Measurements from ENCODE around the gene TMEM158. TPM values are rescaled to one million over a fixed set of nuclear protein-coding genes. Genes with fewer than 3 reads are reported as not detected.

TMEM158 gene
- total RNA-seq (2014; rRNA removed; shearing (Covaris generic); ENCODE audit: low replicate concordance), result not detected in 2 replicates

DNA sequence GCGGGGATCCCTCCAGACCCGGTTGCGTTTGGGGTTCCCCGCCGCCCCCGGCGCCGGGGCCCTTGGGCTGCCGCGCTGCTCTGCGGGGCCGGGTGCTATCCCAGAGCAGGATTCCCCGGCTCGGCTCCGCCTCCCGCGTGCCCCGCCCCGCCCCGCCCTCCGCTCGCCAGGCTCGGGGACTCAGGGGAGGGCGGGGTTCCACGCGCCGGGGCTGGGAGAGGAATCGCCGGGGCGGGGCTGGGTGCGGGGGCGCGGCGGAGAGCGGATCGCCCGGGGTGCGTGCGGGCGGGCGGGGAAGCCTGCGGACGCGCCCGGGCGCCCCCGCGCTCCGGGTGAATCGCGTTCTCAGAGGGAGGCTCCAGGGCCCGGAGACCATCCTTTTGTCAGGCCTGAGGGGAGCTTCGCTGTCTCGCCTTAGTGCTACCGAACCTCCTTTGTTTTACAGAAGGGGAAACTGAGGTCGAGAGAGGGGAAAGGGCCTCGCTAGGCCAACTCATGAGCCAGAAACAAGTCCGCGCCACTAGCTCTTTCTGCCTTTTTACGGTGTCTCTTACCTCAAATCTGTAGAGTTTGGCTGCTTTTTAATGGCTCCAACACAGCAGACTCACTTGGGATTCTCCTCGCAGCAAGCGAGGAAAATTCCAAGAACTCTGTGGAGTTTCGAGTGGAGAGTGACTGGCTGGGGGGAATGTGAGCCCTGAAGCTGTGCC is at the start of gene TMEM158:
Gene TMEM158, minus strand, starts transcription at position 82 of the 710 bp plus-strand sequence. CDS start 260 bp downstream, outside the sequence.
- peak within 1 kb of the TSS; percentile 41; the same call in 1 of the 2 replicates for H3K4me3 ChIP-seq (ENCODE audit: low read length)
- H4K20me1 ChIP-seq (ENCODE audit: insufficient read depth, low read depth, low read length), result no peaks in the 10 kb centered on the region
- no peak within 1 kb of the TSS for H3K9ac ChIP-seq (ENCODE audit: low read length)
- peaks cover 3% of the 10 kb centered on the region; the same call in 1 of the 2 replicates for H3K4me1 ChIP-seq (ENCODE audit: low read length)
- peak within 1 kb of the TSS; percentile 45 for H3K4me2 ChIP-seq (ENCODE audit: low read depth, low read length, poor library complexity, severe bottlenecking)
- no peaks in the 10 kb centered on the region for H3K36me3 ChIP-seq (ENCODE audit: insufficient read depth, low read length)
- H3K9me2 ChIP-seq (replicated peaks; ENCODE audit: insufficient read depth, low read length), result no peaks in the 10 kb centered on the region
- H3K79me2 ChIP-seq (ENCODE audit: low read length), result no peaks in the 10 kb centered on the region
- DNase-seq, result peak; percentile 80
- H3K9me3 ChIP-seq (ENCODE audit: low read length), result no peaks in the 10 kb centered on the region
- no peak within 1 kb of the TSS for H2AFZ ChIP-seq (ENCODE audit: low read length)
- no peak within 1 kb of the TSS for H3K27ac ChIP-seq (ENCODE audit: low read length)
- no peaks in the 10 kb centered on the region for H3K27me3 ChIP-seq (ENCODE audit: low read length)

DNA sequence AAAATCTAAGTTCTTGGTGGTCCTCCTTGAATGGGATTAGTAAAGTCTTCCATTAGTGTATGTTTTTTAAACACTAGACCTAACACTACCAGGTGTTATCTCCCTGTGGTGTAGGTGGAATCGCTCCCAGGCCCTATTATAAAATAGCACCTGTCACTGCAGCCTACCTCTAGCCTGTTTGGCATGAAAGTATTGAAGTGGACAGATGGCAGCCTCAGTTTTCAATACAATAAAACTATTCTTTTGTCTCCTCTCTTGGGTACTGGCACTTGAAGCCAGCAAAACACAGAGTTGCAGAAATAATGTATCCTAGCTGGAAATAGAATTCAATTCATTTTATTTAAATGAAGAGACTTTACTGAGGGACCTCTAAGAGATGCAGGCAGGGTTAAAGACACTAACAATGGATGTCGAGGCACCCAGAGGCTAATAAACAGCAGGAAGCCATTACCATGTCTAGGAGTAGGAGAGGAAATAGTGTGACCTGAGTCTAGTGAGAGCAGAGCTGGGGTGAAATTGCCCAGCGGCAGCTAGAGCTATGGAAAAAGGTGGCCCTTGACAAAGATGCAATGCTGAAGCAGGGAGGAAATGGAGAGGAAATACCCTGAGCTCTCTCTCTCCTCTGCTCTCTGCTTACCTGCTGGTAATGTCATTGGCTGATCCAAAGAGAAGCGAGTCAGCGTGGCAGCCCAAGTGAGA is 49.1 kb upstream of the TMEM158 start:
- no peak overlapping the region for H2AFZ ChIP-seq (ENCODE audit: low read length)
- H3K9ac ChIP-seq (ENCODE audit: low read length), result no peak overlapping the region
- DNase-seq, result no peak
- H3K9me3 ChIP-seq (ENCODE audit: low read length), result no peaks in the 10 kb centered on the region
- no peaks in the 10 kb centered on the region for H3K27me3 ChIP-seq (ENCODE audit: low read length)
- no peaks in the 10 kb centered on the region for H4K20me1 ChIP-seq (ENCODE audit: insufficient read depth, low read depth, low read length)
- no peaks in the 10 kb centered on the region for H3K36me3 ChIP-seq (ENCODE audit: insufficient read depth, low read length)
- H3K79me2 ChIP-seq (ENCODE audit: low read length), result no peaks in the 10 kb centered on the region
- H3K4me3 ChIP-seq (ENCODE audit: low read length), result no peak overlapping the region
- no peak overlapping the region for H3K27ac ChIP-seq (ENCODE audit: low read length)
- no peaks in the 10 kb centered on the region for H3K9me2 ChIP-seq (replicated peaks; ENCODE audit: insufficient read depth, low read length)
- H3K4me1 ChIP-seq (ENCODE audit: low read length), result no peaks in the 10 kb centered on the region; the same call in 1 of the 2 replicates
- no peak overlapping the region for H3K4me2 ChIP-seq (ENCODE audit: low read depth, low read length, poor library complexity, severe bottlenecking)

GRCh38 chr3:45273681-45274515 is 47.8 kb upstream of the TMEM158 start:
- Histone ChIP-seq H3K4me1 (ENCODE audit: low read length) (no peaks in the 10 kb centered on the region; the same call in 1 of the 2 replicates), H3K36me3 (ENCODE audit: insufficient read depth, low read length) (no peaks in the 10 kb centered on the region), H3K27me3 (ENCODE audit: low read length) (no peaks in the 10 kb centered on the region), H3K9me2 (replicated peaks; ENCODE audit: insufficient read depth, low read length) (no peaks in the 10 kb centered on the region), H3K27ac (ENCODE audit: low read length) (no peak overlapping the region), H3K9ac (ENCODE audit: low read length) (no peak overlapping the region), H3K4me3 (ENCODE audit: low read length) (no peak overlapping the region), H3K79me2 (ENCODE audit: low read length) (no peaks in the 10 kb centered on the region), H2AFZ (ENCODE audit: low read length) (no peak overlapping the region), H3K9me3 (ENCODE audit: low read length) (no peaks in the 10 kb centered on the region), H4K20me1 (ENCODE audit: insufficient read depth, low read depth, low read length) (no peaks in the 10 kb centered on the region), H3K4me2 (ENCODE audit: low read depth, low read length, poor library complexity, severe bottlenecking) (no peak overlapping the region)
- DNase-seq, result no peak

- Histone ChIP-seq H2AFZ (ENCODE audit: low read length) (no peak overlapping the region), H4K20me1 (ENCODE audit: insufficient read depth, low read depth, low read length) (no peaks in the 10 kb centered on the region)
Measured at GRCh38 chr3:45272828-45273470, 46.9 kb upstream of the TMEM158 start.

GRCh38 chr3:45272032-45272810 is 46.1 kb upstream of the TMEM158 start:
- no peaks in the 10 kb centered on the region for H3K79me2 ChIP-seq (ENCODE audit: low read length)
- H4K20me1 ChIP-seq (ENCODE audit: insufficient read depth, low read depth, low read length), result no peaks in the 10 kb centered on the region
- no peaks in the 10 kb centered on the region for H3K27me3 ChIP-seq (ENCODE audit: low read length)
- H3K4me3 ChIP-seq (ENCODE audit: low read length), result no peak overlapping the region
- H3K9ac ChIP-seq (ENCODE audit: low read length), result no peak overlapping the region
- no peaks in the 10 kb centered on the region for H3K9me3 ChIP-seq (ENCODE audit: low read length)
- H3K9me2 ChIP-seq (replicated peaks; ENCODE audit: insufficient read depth, low read length), result no peaks in the 10 kb centered on the region
- no peak overlapping the region for H2AFZ ChIP-seq (ENCODE audit: low read length)
- no peaks in the 10 kb centered on the region; the same call in 1 of the 2 replicates for H3K4me1 ChIP-seq (ENCODE audit: low read length)
- no peak for DNase-seq
- no peak overlapping the region for H3K4me2 ChIP-seq (ENCODE audit: low read depth, low read length, poor library complexity, severe bottlenecking)
- no peaks in the 10 kb centered on the region for H3K36me3 ChIP-seq (ENCODE audit: insufficient read depth, low read length)
- H3K27ac ChIP-seq (ENCODE audit: low read length), result no peak overlapping the region

More at GRCh38 chr3:45272828-45273470, 46.9 kb upstream of the TMEM158 start:
- no peaks in the 10 kb centered on the region for H3K9me2 ChIP-seq (replicated peaks; ENCODE audit: insufficient read depth, low read length)
- no peaks in the 10 kb centered on the region for H3K27me3 ChIP-seq (ENCODE audit: low read length)
- H3K4me3 ChIP-seq (ENCODE audit: low read length), result no peak overlapping the region
- no peaks in the 10 kb centered on the region; the same call in 1 of the 2 replicates for H3K4me1 ChIP-seq (ENCODE audit: low read length)
- H3K9ac ChIP-seq (ENCODE audit: low read length), result no peak overlapping the region
- H3K36me3 ChIP-seq (ENCODE audit: insufficient read depth, low read length), result no peaks in the 10 kb centered on the region
- no peak overlapping the region for H3K27ac ChIP-seq (ENCODE audit: low read length)
- H3K9me3 ChIP-seq (ENCODE audit: low read length), result no peaks in the 10 kb centered on the region
- no peaks in the 10 kb centered on the region for H3K79me2 ChIP-seq (ENCODE audit: low read length)
- H3K4me2 ChIP-seq (ENCODE audit: low read depth, low read length, poor library complexity, severe bottlenecking), result no peak overlapping the region
- DNase-seq, result no peak

DNA sequence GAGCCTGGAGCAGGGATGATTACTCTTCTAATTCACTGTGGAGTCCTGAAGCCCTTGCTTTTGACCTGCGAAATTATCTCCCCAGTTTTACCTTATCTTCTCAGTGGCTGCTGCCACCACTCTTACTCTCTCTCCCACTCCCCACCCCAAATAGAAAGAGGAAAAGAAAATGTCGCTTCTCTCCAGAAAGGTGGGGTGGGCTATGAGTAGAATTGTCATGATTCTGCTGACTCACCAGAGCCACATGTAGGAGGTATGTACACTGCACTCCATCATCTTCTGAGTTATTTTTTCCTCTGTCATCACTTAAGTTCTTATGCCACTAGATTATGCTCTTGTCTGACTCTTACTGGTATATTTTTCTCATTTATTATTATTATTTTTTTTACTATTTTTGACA is 43.9 kb upstream of the TMEM158 start:
- H3K4me1 ChIP-seq (ENCODE audit: low read length), result no peaks in the 10 kb centered on the region; the same call in 1 of the 2 replicates
- H3K79me2 ChIP-seq (ENCODE audit: low read length), result no peaks in the 10 kb centered on the region
- no peaks in the 10 kb centered on the region for H3K27me3 ChIP-seq (ENCODE audit: low read length)
- H3K36me3 ChIP-seq (ENCODE audit: insufficient read depth, low read length), result no peaks in the 10 kb centered on the region
- DNase-seq, result no peak
- H3K27ac ChIP-seq (ENCODE audit: low read length), result no peak overlapping the region
- no peak overlapping the region for H3K9ac ChIP-seq (ENCODE audit: low read length)
- no peak overlapping the region for H2AFZ ChIP-seq (ENCODE audit: low read length)
- no peaks in the 10 kb centered on the region for H4K20me1 ChIP-seq (ENCODE audit: insufficient read depth, low read depth, low read length)
- H3K4me2 ChIP-seq (ENCODE audit: low read depth, low read length, poor library complexity, severe bottlenecking), result no peak overlapping the region
- H3K4me3 ChIP-seq (ENCODE audit: low read length), result no peak overlapping the region
- no peaks in the 10 kb centered on the region for H3K9me2 ChIP-seq (replicated peaks; ENCODE audit: insufficient read depth, low read length)
- no peaks in the 10 kb centered on the region for H3K9me3 ChIP-seq (ENCODE audit: low read length)

- Histone ChIP-seq H3K9me2 (replicated peaks; ENCODE audit: insufficient read depth, low read length) (no peaks in the 10 kb centered on the region), H3K9ac (ENCODE audit: low read length) (no peak overlapping the region), H2AFZ (ENCODE audit: low read length) (no peak overlapping the region), H3K4me3 (ENCODE audit: low read length) (no peak overlapping the region), H3K4me2 (ENCODE audit: low read depth, low read length, poor library complexity, severe bottlenecking) (no peak overlapping the region), H3K27ac (ENCODE audit: low read length) (no peak overlapping the region), H3K79me2 (ENCODE audit: low read length) (no peaks in the 10 kb centered on the region), H3K36me3 (ENCODE audit: insufficient read depth, low read length) (no peaks in the 10 kb centered on the region), H3K4me1 (ENCODE audit: low read length) (no peaks in the 10 kb centered on the region; the same call in 1 of the 2 replicates), H4K20me1 (ENCODE audit: insufficient read depth, low read depth, low read length) (no peaks in the 10 kb centered on the region), H3K9me3 (ENCODE audit: low read length) (no peaks in the 10 kb centered on the region), H3K27me3 (ENCODE audit: low read length) (no peaks in the 10 kb centered on the region)
- no peak for DNase-seq
Measured at GRCh38 chr3:45267097-45267496, 41.0 kb upstream of the TMEM158 start.

Data from Karpas-422 (cell line).